OCI-LY7 (cell line): ENCODE results near the gene SOX5.

Experiments used
- EZH2phosphoT487 ChIP-seq: fragments of 200-600 bp; sonication (generic); IDR thresholded peaks from 2 replicates; pipeline ENCODE4 v1.6.1; 2018; ENCODE audit warnings: low read depth, borderline replicate concordance, mild to moderate bottlenecking, mixed run types, antibody characterized with exemption, low read length, moderate library complexity, mixed read lengths
- TF ChIP-seq, protein P1 (sequence below): fragments of 200-600 bp; sonication (generic); conservative IDR thresholded peaks from 2 replicates; pipeline ENCODE4 v1.5.1; 2014; ENCODE audit warnings: mild to moderate bottlenecking, antibody characterized with exemption, low read length, moderate library complexity, mixed read lengths

DNA sequence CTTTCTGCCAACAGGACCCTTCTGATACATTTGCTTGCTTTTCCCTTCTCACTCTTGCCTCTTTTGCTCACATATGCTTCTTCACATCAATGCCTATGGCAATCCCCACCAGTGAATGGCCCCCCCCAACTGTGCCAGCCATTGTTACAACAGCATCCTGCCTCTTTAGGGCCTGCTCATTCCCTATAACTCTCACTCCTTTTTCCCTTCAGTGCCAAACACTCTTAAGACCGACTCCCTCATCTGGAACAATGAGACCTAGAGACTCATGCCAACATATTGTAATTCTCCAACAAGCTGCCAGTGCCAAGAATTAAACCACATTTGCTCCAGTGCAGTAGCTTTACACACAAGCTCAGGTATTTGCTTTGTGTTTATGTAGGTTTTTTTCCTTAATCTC lies 189.0 kb downstream of the SOX5 start:
- TF ChIP-seq, protein P1, sequence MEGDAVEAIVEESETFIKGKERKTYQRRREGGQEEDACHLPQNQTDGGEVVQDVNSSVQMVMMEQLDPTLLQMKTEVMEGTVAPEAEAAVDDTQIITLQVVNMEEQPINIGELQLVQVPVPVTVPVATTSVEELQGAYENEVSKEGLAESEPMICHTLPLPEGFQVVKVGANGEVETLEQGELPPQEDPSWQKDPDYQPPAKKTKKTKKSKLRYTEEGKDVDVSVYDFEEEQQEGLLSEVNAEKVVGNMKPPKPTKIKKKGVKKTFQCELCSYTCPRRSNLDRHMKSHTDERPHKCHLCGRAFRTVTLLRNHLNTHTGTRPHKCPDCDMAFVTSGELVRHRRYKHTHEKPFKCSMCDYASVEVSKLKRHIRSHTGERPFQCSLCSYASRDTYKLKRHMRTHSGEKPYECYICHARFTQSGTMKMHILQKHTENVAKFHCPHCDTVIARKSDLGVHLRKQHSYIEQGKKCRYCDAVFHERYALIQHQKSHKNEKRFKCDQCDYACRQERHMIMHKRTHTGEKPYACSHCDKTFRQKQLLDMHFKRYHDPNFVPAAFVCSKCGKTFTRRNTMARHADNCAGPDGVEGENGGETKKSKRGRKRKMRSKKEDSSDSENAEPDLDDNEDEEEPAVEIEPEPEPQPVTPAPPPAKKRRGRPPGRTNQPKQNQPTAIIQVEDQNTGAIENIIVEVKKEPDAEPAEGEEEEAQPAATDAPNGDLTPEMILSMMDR, result no peak
- no peak for TF ChIP-seq EZH2phosphoT487
